Retinal pigment epithelial cell (primary cell): ENCODE measurements around the gene IGFALS.

ENCODE experiments used
- DNase-seq: peaks from one replicate; pipeline ENCODE4 v3.0.0-alpha.2; 2010; ENCODE audit warnings: low read depth
- H3K4me3 ChIP-seq: 2 replicates; pipeline ENCODE4 v1.5.1; 2011; ENCODE audit warnings: mild to moderate bottlenecking, low read length, control low read depth, moderate library complexity
- CTCF ChIP-seq: conservative IDR thresholded peaks from 2 replicates; pipeline ENCODE4 v1.5.1; 2011; ENCODE audit warnings: low read depth, low read length, control low read depth, inconsistent platforms

IGFALS gene

GRCh38 chr16:1821861-1822611, 28.5 kb upstream of the IGFALS start:
- no peak overlapping the region for H3K4me3 ChIP-seq
- TF ChIP-seq CTCF, result no peak
- no peak for DNase-seq

- no peak for TF ChIP-seq CTCF
- no peak for DNase-seq
- no peak overlapping the region for H3K4me3 ChIP-seq
These were observed 27.4 kb upstream of the IGFALS start for GRCh38 chr16:1820946-1821290.

GRCh38 chr16:1820096-1820945, 26.8 kb upstream of the IGFALS start:
- TF ChIP-seq CTCF, result no peak
- DNase-seq, result no peak
- no peak overlapping the region for H3K4me3 ChIP-seq

- DNase-seq, result no peak
- no peak overlapping the region for H3K4me3 ChIP-seq
- TF ChIP-seq CTCF, result no peak
These were observed 26.1 kb upstream of the IGFALS start for GRCh38 chr16:1819611-1820010.

- DNase-seq, result no peak
- TF ChIP-seq CTCF, result no peak
- no peak overlapping the region for H3K4me3 ChIP-seq
These were observed 25.5 kb upstream of the IGFALS start for GRCh38 chr16:1818873-1819525.

GRCh38 chr16:1818204-1818872, 24.8 kb upstream of the IGFALS start:
- no peak overlapping the region for H3K4me3 ChIP-seq
- TF ChIP-seq CTCF, result no peak

More at GRCh38 chr16:1818204-1818872, 24.8 kb upstream of the IGFALS start:
- DNase-seq, result no peak
